SK-N-SH treated with all-trans-retinoic acid at 6 μM for 48 hours (cell line): ENCODE data around the gene LAMTOR4.

Experiments
- ATAC-seq: fragments of 200-7000 bp; cut with Tn5 transposase; 3 replicates; pipeline ENCODE4 v1.9.1; 2020; ENCODE audit warnings: mild to moderate bottlenecking, moderate library complexity
- ARNTL ChIP-seq: fragments of 450-650 bp; formaldehyde crosslinking; IDR thresholded peaks from 2 replicates; pipeline ENCODE4 v1.5.0; 2020; ENCODE audit warnings: low read depth, mild to moderate bottlenecking, moderate library complexity, borderline replicate concordance
- BACH2 ChIP-seq: fragments of 250-450 bp; sonication (Bioruptor Pico); IDR thresholded peaks from 2 replicates; pipeline ENCODE4 v1.9.0; 2021; ENCODE audit warnings: mild to moderate bottlenecking, borderline replicate concordance
- CSDC2 ChIP-seq: fragments of 250-450 bp; sonication (Bioruptor Pico); IDR thresholded peaks from 2 replicates; pipeline ENCODE4 v1.5.0; 2020; ENCODE audit warnings: mild to moderate bottlenecking, moderate library complexity
- ESRRG ChIP-seq: fragments of 250-450 bp; sonication (Bioruptor Pico); IDR thresholded peaks from 2 replicates; pipeline ENCODE4 v1.6.1; 2021; ENCODE audit warnings: mild to moderate bottlenecking
- GLIS3 ChIP-seq: fragments of 250-450 bp; sonication (Bioruptor Pico); IDR thresholded peaks from 2 replicates; pipeline ENCODE4 v1.5.0; 2020; ENCODE audit warnings: mild to moderate bottlenecking, moderate library complexity
- ISL1 ChIP-seq: fragments of 250-450 bp; sonication (Bioruptor Pico); IDR thresholded peaks from 2 replicates; pipeline ENCODE4 v2.1.2; 2022; ENCODE audit warnings: mild to moderate bottlenecking, moderate library complexity
- PATZ1 ChIP-seq: fragments of 250-450 bp; sonication (Bioruptor Pico); IDR thresholded peaks from 2 replicates; pipeline ENCODE4 v1.8.0; 2020; ENCODE audit warnings: mild to moderate bottlenecking, moderate library complexity, borderline replicate concordance
- PPARA ChIP-seq: fragments of 250-450 bp; sonication (Bioruptor Pico); IDR thresholded peaks from 2 replicates; pipeline ENCODE4 v1.5.0; 2020; ENCODE audit warnings: mild to moderate bottlenecking, borderline replicate concordance
- SNAI2 ChIP-seq: fragments of 250-450 bp; sonication (Bioruptor Pico); IDR thresholded peaks from 2 replicates; pipeline ENCODE4 v1.5.0; 2020; ENCODE audit warnings: mild to moderate bottlenecking, moderate library complexity
- TCF4 ChIP-seq: fragments of 250-450 bp; sonication (Bioruptor Pico); IDR thresholded peaks from 2 replicates; pipeline ENCODE4 v1.8.0; 2021; ENCODE audit warnings: mild to moderate bottlenecking, moderate library complexity, borderline replicate concordance
- TSHZ2 ChIP-seq: fragments of 250-450 bp; sonication (Bioruptor Pico); IDR thresholded peaks from 2 replicates; pipeline ENCODE4 v1.5.0; 2020; ENCODE audit warnings: mild to moderate bottlenecking, moderate library complexity
- ZFP3 ChIP-seq: fragments of 250-450 bp; sonication (Bioruptor Pico); IDR thresholded peaks from 2 replicates; pipeline ENCODE4 v1.5.0; 2020; ENCODE audit warnings: mild to moderate bottlenecking, moderate library complexity
- ZFP30 ChIP-seq: fragments of 450-650 bp; formaldehyde crosslinking; IDR thresholded peaks from 2 replicates; pipeline ENCODE4 v1.5.0; 2022; ENCODE audit warnings: mild to moderate bottlenecking, moderate library complexity
- ZNF565 ChIP-seq: fragments of 450-650 bp; formaldehyde crosslinking; conservative IDR thresholded peaks from 2 replicates; pipeline ENCODE4 v1.5.0; 2020; ENCODE audit warnings: low read depth, mild to moderate bottlenecking, moderate library complexity
- ZNF8 ChIP-seq: fragments of 450-650 bp; formaldehyde crosslinking; IDR thresholded peaks from 2 replicates; pipeline ENCODE4 v1.5.0; 2020; ENCODE audit warnings: mild to moderate bottlenecking, moderate library complexity
- TF ChIP-seq, protein P1 (sequence below): fragments of 250-450 bp; sonication (Bioruptor Pico); IDR thresholded peaks from 2 replicates; pipeline ENCODE4 v1.8.0; 2021; ENCODE audit warnings: low read depth, mild to moderate bottlenecking, moderate library complexity, borderline replicate concordance
- TF ChIP-seq, protein P2 (sequence below): fragments of 250-450 bp; sonication (Bioruptor Pico); IDR thresholded peaks from 2 replicates; pipeline ENCODE4 v1.5.1; 2021; ENCODE audit warnings: mild to moderate bottlenecking, moderate library complexity

The LAMTOR4 gene

DNA sequence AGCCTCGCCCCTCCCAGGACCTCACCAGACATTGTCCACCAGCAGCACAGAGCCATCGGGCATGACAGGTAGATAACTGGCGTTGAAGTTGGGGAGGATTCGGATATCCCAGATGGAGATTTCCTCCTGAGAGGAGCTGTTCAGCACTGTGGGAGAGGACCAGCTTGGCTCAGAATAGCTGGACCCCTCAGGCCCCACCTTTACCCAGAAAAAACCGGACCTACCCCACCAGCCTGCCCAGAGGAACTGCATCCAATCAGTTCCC, 8.3 kb downstream of the LAMTOR4 start:
- TF ChIP-seq ISL1 (CRISPR knock-in tag) (no peak), PPARA (CRISPR knock-in tag) (no peak), CSDC2 (no peak), ZNF8 (CRISPR knock-in tag) (no peak), ARNTL (CRISPR knock-in tag) (no peak), SNAI2 (CRISPR knock-in tag) (no peak), ZFP30 (no peak), ZFP3 (CRISPR knock-in tag) (no peak), ESRRG (no peak), TCF4 (CRISPR knock-in tag) (no peak)
- TF ChIP-seq, protein P1, sequence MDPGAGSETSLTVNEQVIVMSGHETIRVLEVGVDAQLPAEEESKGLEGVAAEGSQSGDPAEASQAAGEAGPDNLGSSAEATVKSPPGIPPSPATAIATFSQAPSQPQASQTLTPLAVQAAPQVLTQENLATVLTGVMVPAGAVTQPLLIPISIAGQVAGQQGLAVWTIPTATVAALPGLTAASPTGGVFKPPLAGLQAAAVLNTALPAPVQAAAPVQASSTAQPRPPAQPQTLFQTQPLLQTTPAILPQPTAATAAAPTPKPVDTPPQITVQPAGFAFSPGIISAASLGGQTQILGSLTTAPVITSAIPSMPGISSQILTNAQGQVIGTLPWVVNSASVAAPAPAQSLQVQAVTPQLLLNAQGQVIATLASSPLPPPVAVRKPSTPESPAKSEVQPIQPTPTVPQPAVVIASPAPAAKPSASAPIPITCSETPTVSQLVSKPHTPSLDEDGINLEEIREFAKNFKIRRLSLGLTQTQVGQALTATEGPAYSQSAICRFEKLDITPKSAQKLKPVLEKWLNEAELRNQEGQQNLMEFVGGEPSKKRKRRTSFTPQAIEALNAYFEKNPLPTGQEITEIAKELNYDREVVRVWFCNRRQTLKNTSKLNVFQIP (CRISPR knock-in tag), result no peak
- TF ChIP-seq, all 23 proteins: peak for 0
- ATAC-seq, result no peak

GRCh38 chr7:100157334-100158228, 8.9 kb downstream of the LAMTOR4 start:
- peak; percentile 51 for ATAC-seq
- TF ChIP-seq PATZ1 (peak; percentile 83; the same call in 1 of the 2 replicates), BACH2 (CRISPR knock-in tag) (no peak)
- TF ChIP-seq, all 23 proteins: peak for 1

GRCh38 chr7:100158229-100159098, 9.7 kb downstream of the LAMTOR4 start, which contains the start of gene TRAPPC14:
TRAPPC14 (minus strand) TSS chr7:100158723; CDS start chr7:100158499, 224 bp downstream.
- TF ChIP-seq TSHZ2 (CRISPR knock-in tag) (peak; percentile 16; the same call in 1 of the 2 replicates), GLIS3 (CRISPR knock-in tag) (peak; percentile 60; the same call in 1 of the 2 replicates), ZFP3 (CRISPR knock-in tag) (peak; percentile 40; the same call in 1 of the 2 replicates), PATZ1 (peak; percentile 84; the same call in 1 of the 2 replicates), SNAI2 (CRISPR knock-in tag) (0 out of 2 replicates have a peak, but pooled peaks have one; percentile 24), ZNF565 (CRISPR knock-in tag) (no peak), ZNF8 (CRISPR knock-in tag) (0 out of 2 replicates have a peak, but pooled peaks have one; percentile 9), ZFP30 (no peak)
- TF ChIP-seq, protein P2, sequence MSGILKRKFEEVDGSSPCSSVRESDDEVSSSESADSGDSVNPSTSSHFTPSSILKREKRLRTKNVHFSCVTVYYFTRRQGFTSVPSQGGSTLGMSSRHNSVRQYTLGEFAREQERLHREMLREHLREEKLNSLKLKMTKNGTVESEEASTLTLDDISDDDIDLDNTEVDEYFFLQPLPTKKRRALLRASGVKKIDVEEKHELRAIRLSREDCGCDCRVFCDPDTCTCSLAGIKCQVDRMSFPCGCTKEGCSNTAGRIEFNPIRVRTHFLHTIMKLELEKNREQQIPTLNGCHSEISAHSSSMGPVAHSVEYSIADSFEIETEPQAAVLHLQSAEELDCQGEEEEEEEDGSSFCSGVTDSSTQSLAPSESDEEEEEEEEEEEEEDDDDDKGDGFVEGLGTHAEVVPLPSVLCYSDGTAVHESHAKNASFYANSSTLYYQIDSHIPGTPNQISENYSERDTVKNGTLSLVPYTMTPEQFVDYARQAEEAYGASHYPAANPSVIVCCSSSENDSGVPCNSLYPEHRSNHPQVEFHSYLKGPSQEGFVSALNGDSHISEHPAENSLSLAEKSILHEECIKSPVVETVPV (CRISPR knock-in tag), result peak; percentile 30; the same call in 1 of the 2 replicates
- ATAC-seq, result peak; percentile 91
